Stimulated activated CD4-positive, alpha-beta T cell treated with anti-CD3 and anti-CD28 coated beads, Interleukin-4, amount 100 ng/mL, for 48 hours (primary cell): ENCODE data around the gene GZMM.

Experiments
- DNase-seq, 2 donors: peaks; one replicate each; pipeline ENCODE4 v3.0.0-alpha.2; 2020; ENCODE audit warnings: low read depth in 2 of 2

Gene GZMM

GRCh38 chr19:535017-535835, 8.6 kb upstream of the GZMM start:
- no peak for DNase-seq

- no peak for DNase-seq
These were observed 7.6 kb upstream of the GZMM start for GRCh38 chr19:536031-536880.

- no peak for DNase-seq
These were observed 6.9 kb upstream of the GZMM start for GRCh38 chr19:536881-537404.

- DNase-seq, result no peak
These were observed 5.0 kb upstream of the GZMM start for GRCh38 chr19:538641-539428.

GRCh38 chr19:539429-540030, 4.3 kb upstream of the GZMM start:
- no peak for DNase-seq

- DNase-seq, result no peak
These were observed 2.8 kb upstream of the GZMM start for GRCh38 chr19:540867-541637.

- DNase-seq, result no peak
These were observed 2.2 kb upstream of the GZMM start for GRCh38 chr19:541699-542098.

- no peak for DNase-seq
These were observed 1.5 kb upstream of the GZMM start for GRCh38 chr19:542173-542866.

GRCh38 chr19:547117-547516, 3.3 kb downstream of the GZMM start:
- DNase-seq, result no peak

- no peak for DNase-seq
These were observed 4.2 kb downstream of the GZMM start for GRCh38 chr19:547836-548720.

GRCh38 chr19:548886-549830, 5.3 kb downstream of the GZMM start:
- DNase-seq, result no peak

- DNase-seq, result no peak
These were observed 11.0 kb downstream of the GZMM start for GRCh38 chr19:554817-555216.

- DNase-seq, result no peak
These were observed 11.6 kb downstream of the GZMM start for GRCh38 chr19:555474-555808.

GRCh38 chr19:556611-557382, 12.9 kb downstream of the GZMM start:
- no peak for DNase-seq

GRCh38 chr19:558770-559439, 15.1 kb downstream of the GZMM start:
- DNase-seq, result no peak

- no peak for DNase-seq
These were observed 16.3 kb downstream of the GZMM start for GRCh38 chr19:560121-560520.

GRCh38 chr19:566403-566802, 22.6 kb downstream of the GZMM start:
- DNase-seq, result no peak
